Thoracic aorta (tissue), 2 donors: ENCODE measurements around the gene CCNYL1. TPM values are rescaled to one million over a fixed set of nuclear protein-coding genes. Genes with fewer than 3 reads are reported as not detected.
A peak's percentile ranks its signal among the peaks of the same experiment; 100 is the strongest.

Experiments used
- ATAC-seq: fragments of 150-250 bp; one replicate; pipeline ENCODE4 v1.8.0; 2017; ENCODE audit warnings: low read depth; ENCODE audit not compliant: insufficient number of reproducible peaks, low FRiP score
- DNase-seq: peaks from one replicate; pipeline ENCODE4 v3.0.0-alpha.2; 2020; ENCODE audit warnings: low spot score
- H3K27ac ChIP-seq, 2 donors: fragments of 200-600 bp; sonication (generic); 1 replicate in 1 of 2; 2 replicates in 1 of 2; pipeline ENCODE4 v1.5.1; 2016; ENCODE audit warnings: mild to moderate bottlenecking in 2 of 2, moderate library complexity in 2 of 2
- H3K27me3 ChIP-seq: fragments of 200-600 bp; sonication (generic); replicated peaks from 2 replicates; pipeline ENCODE4 v1.6.0; 2016; ENCODE audit warnings: mild to moderate bottlenecking; ENCODE audit not compliant: insufficient read depth
- H3K36me3 ChIP-seq: fragments of 200-600 bp; sonication (generic); one replicate; pipeline ENCODE4 v1.5.1; 2016
- H3K4me1 ChIP-seq, 2 donors: fragments of 200-600 bp; sonication (generic); 1 replicate in 1 of 2; 2 replicates in 1 of 2; pipeline versions ENCODE4 v1.5.1 to v1.6.0; 2016; ENCODE audit warnings: low read depth in 2 of 2, mild to moderate bottlenecking in 1 of 2; ENCODE audit not compliant: control insufficient read depth in 1 of 2
- H3K4me3 ChIP-seq: fragments of 200-600 bp; sonication (generic); 2 replicates; pipeline ENCODE4 v1.5.1; 2016; ENCODE audit warnings: mild to moderate bottlenecking
- H3K9me3 ChIP-seq: fragments of 200-600 bp; sonication (generic); 2 replicates; pipeline ENCODE4 v1.5.1; 2016
- total RNA-seq, 2 donors: library from RNA; depleted of rRNA; stranded (reverse); fragments of >200 nt; gene quantifications; one replicate each; pipeline versions ENCODE4 v1.1.0 to v1.2.3, GENCODE V29; 2016
- TF ChIP-seq, protein P1 (sequence below): fragments of 200-600 bp; sonication (generic); IDR thresholded peaks from one replicate; pipeline ENCODE4 v1.5.1; 2019; ENCODE audit warnings: antibody characterized with exemption

CCNYL1 gene
- total RNA-seq, result 10 to 100 TPM; 17.7 to 29.8 TPM

DNA sequence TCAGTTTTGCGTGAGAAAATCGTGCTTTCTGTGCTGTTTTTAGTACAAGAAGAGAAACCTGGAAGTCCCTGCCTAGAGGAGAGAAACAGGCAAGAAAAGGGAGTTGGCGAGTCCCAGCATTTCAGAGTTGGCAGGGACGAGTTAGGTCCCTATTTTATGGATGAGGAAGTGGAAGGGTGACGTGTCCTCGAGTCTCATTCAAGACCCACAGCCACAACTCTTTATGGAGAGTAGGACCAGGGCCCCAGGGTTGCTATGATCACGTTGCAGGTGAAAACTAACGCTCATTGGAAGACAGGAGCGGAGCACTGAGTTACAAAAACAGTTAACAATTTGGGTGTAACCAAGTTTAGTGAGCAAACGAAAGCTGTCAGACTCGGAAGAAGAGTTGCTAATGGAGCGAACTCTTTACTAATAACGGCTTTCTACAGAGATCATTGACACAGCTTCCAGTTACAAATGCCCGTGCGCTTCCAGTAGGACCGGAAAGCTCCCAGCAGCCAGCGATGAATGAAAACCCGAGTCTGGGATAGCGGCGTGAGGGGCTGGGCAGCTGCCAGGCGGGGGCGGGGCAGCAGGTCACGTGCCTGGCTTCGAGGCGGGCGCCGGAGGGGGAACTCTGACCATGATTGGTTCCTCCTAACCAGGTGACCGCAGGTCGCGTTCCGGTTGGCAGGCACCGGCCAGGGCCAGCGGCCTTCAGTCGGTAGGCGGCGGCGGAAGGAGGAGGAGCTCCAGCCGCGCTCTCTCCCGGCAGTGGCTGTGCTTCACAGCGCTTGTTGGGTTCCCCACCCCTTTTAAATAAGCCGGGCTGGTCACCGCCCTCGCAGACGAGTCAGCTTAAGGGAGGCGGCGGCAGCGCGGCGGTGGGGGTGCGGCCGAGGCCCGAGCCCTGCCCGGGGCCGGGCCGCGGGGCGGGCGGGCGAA, at the start of gene CCNYL1:
Gene CCNYL1 (plus strand): TSS at position 827 of the 927 bp plus-strand sequence. CDS start 257 bp downstream, outside the sequence.
- Histone ChIP-seq H3K27ac (peak within 1 kb of the TSS; percentile 92 to 94), H3K27me3 (no peaks in the 10 kb centered on the region), H3K36me3 (no peaks in the 10 kb centered on the region), H3K9me3 (no peaks in the 10 kb centered on the region), H3K4me3 (peak within 1 kb of the TSS; percentile 87), H3K4me1 (peaks cover 10 to 19% of the 10 kb centered on the region in 2 donors)
- ATAC-seq (peak; percentile 97), DNase-seq (peak; percentile 90)
- TF ChIP-seq, protein P1, sequence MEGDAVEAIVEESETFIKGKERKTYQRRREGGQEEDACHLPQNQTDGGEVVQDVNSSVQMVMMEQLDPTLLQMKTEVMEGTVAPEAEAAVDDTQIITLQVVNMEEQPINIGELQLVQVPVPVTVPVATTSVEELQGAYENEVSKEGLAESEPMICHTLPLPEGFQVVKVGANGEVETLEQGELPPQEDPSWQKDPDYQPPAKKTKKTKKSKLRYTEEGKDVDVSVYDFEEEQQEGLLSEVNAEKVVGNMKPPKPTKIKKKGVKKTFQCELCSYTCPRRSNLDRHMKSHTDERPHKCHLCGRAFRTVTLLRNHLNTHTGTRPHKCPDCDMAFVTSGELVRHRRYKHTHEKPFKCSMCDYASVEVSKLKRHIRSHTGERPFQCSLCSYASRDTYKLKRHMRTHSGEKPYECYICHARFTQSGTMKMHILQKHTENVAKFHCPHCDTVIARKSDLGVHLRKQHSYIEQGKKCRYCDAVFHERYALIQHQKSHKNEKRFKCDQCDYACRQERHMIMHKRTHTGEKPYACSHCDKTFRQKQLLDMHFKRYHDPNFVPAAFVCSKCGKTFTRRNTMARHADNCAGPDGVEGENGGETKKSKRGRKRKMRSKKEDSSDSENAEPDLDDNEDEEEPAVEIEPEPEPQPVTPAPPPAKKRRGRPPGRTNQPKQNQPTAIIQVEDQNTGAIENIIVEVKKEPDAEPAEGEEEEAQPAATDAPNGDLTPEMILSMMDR, result peak; percentile 22

DNA sequence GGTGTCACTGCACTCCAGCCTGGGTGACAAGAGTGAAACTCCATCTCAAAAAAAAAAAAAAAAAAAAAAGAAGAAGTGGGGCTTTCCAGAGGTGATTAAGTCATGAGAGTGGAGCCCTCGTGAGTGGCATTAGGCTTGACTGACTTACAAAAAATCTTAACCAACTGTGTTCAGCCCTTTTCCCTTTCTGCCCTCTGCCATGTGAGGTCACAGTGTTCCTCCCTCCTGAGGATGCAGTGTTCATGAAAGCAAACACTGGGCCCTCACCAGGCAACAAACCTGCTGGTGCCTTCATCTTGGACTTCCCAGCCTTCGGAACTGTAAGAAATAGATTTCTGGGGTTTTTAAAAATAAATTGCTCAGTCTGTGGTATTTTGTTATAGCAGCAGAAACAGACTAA, 49.2 kb upstream of the CCNYL1 start:
- Histone ChIP-seq H3K27ac (no peak overlapping the region), H3K27me3 (no peaks in the 10 kb centered on the region), H3K4me1 (no peaks in the 10 kb centered on the region), H3K36me3 (no peaks in the 10 kb centered on the region), H3K4me3 (no peak overlapping the region), H3K9me3 (no peaks in the 10 kb centered on the region)
- DNase-seq (no peak), ATAC-seq (no peak)
- TF ChIP-seq, protein P1, result no peak

DNA sequence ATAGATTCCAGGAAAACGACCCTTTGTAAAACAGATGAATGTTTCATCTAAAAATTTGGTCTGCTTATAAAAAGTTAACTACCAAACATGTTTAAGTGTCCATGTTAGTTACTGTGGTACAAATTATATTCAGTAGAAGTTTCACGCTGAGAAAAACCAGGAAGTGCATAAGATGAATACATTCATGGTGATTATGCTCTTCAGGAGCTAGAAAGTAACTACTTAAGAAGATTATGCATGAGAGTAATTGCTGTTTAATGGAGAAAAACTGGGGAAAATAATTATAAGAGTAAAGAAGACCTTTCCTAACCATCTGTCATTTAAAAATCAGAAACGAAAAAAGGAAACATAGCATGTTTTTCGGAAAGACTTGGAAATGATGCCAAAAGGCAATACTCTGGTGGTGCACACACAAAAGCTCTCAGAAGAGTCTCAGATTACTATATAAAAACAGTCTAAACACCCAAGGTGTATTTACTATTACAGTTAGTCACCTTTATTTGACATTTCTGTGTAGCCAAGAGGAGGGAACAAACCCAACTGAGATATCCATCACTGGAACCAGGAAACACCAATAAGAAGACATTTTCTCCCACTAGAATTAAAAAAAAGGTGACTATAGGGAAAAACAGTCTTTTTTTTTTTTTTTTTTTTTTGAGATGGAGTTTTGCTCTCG, 47.4 kb upstream of the CCNYL1 start:
- Histone ChIP-seq H3K27me3 (no peaks in the 10 kb centered on the region), H3K4me1 (no peaks in the 10 kb centered on the region), H3K4me3 (no peak overlapping the region), H3K36me3 (no peaks in the 10 kb centered on the region), H3K9me3 (no peaks in the 10 kb centered on the region), H3K27ac (no peak overlapping the region)
- TF ChIP-seq, protein P1, result no peak
- DNase-seq (no peak), ATAC-seq (no peak)

DNA sequence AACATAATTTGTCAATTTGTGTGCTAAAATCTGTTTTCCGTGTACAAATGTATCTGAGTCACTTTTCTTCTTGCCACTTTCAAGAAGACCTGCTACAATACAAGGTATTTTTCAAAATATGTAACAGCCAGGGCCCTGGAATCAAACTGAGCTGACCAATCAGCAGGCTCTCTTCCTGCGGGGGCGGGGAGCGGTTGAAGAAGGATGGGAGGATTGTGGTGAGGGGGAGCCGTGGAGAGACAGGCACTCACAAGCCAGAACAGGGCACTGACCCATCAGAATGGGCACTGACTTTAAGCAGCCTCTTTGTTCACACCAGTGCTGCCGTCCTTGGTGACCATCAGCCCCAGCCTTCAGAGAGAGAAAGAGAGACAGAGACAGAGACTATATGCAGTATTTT, 40.6 kb upstream of the CCNYL1 start:
- no peaks in the 10 kb centered on the region for H3K27me3 ChIP-seq
- TF ChIP-seq, protein P1, result no peak
- DNase-seq (no peak), ATAC-seq (no peak)
- H3K4me1 ChIP-seq, result peaks cover 0 to 2% of the 10 kb centered on the region in 2 donors
- H3K27ac ChIP-seq, result no peak overlapping the region
- no peaks in the 10 kb centered on the region for H3K9me3 ChIP-seq
- no peaks in the 10 kb centered on the region for H3K36me3 ChIP-seq
- no peak overlapping the region for H3K4me3 ChIP-seq

DNA sequence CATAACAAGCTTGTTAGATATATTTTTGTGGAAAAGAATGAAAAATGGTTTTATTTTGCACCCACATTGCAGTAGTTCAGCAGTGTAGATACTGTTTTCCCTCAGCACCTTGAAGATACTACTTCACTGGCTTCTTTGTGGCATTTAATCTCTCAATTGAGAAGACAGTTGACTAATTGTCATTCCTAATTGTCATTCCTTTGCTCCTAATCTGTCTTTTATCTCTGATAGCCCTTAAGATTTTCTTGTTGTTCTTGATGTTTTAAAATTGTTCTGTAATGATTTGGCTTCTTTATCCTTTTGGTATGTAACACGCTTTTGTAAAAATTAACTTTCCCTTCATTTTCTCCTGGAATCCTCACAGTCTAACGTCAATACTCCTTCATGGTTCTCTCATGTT, 38.0 kb upstream of the CCNYL1 start:
- TF ChIP-seq, protein P1, result no peak
- no peaks in the 10 kb centered on the region for H3K27me3 ChIP-seq
- no peaks in the 10 kb centered on the region for H3K9me3 ChIP-seq
- ATAC-seq (no peak), DNase-seq (no peak)
- peaks cover 9 to 13% of the 10 kb centered on the region in 2 donors for H3K4me1 ChIP-seq
- no peak overlapping the region for H3K4me3 ChIP-seq
- H3K27ac ChIP-seq, result no peak overlapping the region
- H3K36me3 ChIP-seq, result no peaks in the 10 kb centered on the region
